KOPT-K1 (cell line): ENCODE results near the gene RBBP6.

Experiments
- H3K27ac ChIP-seq: fragments of 200-600 bp; sonication (generic); 2 replicates; pipeline ENCODE4 v1.5.1; 2016; ENCODE audit warnings: antibody characterized with exemption, mild to moderate bottlenecking, low read depth, low read length; ENCODE audit not compliant: poor library complexity, severe bottlenecking
- H3K36me3 ChIP-seq: fragments of 200-600 bp; sonication (generic); 2 replicates; pipeline ENCODE4 v1.5.1; 2017; ENCODE audit warnings: antibody characterized with exemption, mild to moderate bottlenecking, low read length, moderate library complexity; ENCODE audit not compliant: insufficient read depth
- H3K9me3 ChIP-seq: fragments of 200-600 bp; sonication (generic); 2 replicates; pipeline ENCODE4 v1.5.1; 2017; ENCODE audit warnings: antibody characterized with exemption, low read length, mild to moderate bottlenecking; ENCODE audit not compliant: insufficient read depth, poor library complexity, severe bottlenecking

Gene RBBP6

DNA sequence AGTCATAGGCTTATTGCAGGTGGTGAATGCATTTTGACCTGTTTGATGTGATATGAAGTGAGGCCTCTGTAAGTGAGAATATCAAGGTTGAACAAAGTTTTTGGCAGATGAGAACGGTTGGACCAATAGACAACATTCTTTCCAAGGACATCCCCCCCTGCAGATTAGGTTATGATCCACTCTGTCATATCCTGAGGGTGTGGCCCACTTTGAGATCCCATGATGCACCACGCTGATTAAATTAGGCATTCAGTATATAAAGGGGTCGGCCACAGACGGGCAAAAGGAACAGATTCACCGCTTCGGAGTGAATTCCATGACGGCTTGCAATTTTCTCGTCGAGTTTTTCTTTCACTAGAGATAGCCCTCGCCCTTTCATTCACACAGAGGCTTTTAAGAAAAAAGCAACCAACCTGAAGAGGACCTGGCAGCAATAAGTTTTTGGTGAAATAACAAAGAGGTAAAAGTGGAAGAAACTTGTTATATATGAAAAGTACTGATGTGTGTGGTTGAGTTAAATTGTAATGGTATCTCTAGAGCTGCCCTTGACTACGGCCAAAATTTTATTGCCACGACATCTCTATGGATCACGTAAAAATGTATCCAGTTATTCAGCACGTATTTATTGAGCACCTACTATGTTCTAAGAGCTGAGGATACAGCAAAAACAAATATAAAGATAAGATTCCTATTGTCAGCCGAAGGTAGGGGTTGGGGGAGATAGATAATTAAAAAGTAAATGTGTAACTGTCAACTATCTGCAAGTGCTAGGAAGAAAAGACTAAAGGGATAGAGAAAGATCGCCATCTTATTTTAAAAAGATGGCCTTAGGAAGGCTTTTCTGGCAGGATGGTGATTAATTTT lies 1.7 kb upstream of the RBBP6 start:
- Histone ChIP-seq H3K9me3 (no peaks in the 10 kb centered on the region), H3K36me3 (peaks cover 3% of the 10 kb centered on the region), H3K27ac (no peak overlapping the region)

DNA sequence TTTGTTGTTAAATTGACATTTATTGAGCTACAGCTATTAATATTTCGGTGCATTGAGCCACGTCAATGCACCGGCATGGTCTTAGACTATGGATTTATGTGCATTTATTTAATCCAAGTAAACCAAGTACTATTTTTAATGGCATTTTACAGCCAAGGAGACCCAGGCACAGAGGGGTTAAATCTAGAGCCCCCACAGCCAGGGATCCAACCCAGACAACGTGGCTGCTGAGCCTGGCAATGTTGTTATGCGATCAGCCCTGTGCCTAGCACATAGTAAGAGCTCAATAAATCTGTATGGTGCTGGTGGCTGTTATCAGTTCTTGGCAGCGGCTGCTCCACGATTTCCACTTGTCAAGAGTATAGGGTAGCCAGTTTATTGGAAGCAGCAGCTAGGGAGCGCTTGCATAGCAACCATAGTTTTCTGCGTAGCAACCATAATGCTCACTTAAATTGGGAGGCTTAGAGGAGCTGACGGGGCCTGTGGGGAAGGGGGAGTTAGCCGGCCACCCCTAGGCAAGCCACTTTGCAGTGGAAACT lies 541 bp upstream of the RBBP6 start:
- Histone ChIP-seq H3K9me3 (no peaks in the 10 kb centered on the region), H3K27ac (peak overlapping the region; percentile 95), H3K36me3 (peaks cover 14% of the 10 kb centered on the region)

DNA sequence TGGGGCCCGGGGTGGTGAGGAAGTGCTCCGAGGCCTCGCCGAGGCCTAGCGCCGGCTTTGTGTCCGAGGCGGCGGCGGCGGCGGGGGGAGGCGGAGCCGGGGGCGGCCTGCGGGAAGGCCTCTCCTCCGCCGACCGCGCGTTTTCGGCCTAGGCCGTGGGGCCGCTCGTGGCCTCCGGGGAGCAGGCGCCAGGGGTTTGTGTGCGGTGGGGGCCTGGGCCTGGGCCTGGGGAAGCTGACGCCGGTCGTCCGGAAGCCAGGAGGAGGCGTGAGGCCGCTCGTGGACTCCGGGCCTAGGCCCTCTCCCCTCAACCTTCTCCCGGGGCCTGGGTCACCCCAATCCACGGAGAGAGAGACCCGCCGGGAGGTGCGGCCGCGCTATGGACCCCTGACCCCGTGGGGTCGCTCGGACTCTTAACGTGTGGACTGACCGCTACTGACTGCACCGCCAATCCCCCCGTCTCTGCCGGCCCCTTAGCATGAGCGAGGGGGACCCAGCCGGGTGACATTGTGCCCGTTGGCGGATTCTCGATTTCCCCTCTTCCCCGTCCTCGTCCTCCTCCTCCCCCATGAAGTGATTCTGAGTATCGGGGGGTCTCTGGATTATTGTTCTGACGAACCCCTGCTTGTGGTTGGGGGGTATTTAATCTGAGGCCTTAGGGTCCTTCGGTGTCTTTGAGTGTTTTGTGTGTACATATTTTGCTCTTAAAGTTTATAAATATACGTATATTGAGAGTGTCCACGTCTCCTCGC lies 660 bp downstream of the RBBP6 start:
- Histone ChIP-seq H3K27ac (peak overlapping the region; percentile 95), H3K36me3 (peaks cover 26% of the 10 kb centered on the region), H3K9me3 (no peaks in the 10 kb centered on the region)

DNA sequence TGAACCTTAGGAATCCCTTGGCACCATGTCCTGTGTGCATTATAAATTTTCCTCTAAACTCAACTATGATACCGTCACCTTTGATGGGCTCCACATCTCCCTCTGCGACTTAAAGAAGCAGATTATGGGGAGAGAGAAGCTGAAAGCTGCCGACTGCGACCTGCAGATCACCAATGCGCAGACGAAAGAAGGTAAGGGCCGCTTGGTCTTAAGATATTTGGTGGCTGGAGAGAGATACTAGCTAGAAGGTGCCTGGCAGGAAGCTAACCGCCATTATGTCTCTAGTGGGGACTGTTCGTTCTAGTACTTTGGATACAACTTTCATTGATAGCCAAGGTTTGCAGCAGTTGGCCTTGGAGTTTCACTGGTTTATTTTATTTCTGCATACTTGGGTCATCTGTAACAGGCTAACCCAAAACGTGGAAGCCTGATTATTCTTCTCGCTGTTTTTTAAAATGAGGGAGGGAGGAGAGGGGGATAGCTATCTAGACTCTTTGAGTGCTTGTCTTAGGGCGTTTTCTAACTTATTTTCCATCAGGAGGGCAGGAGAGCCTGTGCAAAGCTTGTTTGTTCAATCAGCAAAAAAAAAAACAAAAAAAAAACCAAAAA lies 1.3 kb downstream of the RBBP6 start:
- Histone ChIP-seq H3K9me3 (no peaks in the 10 kb centered on the region), H3K36me3 (peaks cover 33% of the 10 kb centered on the region), H3K27ac (peak overlapping the region; percentile 95)

DNA sequence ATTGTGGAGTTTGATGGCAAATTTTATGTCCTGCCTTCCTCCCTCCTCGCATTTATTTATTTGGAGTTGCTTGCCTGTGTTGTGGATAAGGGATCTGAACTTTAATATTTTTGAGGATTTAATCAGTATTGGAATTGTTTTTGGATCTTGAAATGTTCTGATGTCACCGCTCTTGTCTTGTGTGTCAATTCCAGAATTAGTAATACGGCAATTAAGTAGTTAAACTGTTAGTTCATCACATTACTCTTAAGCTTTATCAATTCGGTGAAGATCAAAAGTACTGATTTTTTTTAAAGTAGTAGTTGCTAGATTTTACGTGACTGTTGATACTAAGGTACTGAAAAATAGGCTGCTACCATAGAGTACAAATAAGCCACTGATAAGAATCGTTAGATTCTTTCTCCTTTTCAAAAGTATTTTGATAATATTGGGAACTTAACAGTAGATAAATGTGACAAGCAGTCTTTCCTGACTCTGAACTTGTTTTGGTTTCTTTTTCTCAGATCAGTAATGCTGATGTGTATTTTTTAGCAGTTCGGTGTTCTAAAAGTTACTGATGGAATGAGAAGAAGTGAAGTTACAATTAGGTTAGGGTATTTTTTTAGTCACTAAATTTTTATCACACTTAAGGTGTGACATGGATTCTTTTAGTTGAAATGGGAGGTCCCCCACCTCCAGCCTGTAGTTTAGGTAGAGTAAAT lies 2.0 kb downstream of the RBBP6 start:
- Histone ChIP-seq H3K9me3 (no peaks in the 10 kb centered on the region), H3K36me3 (peaks cover 39% of the 10 kb centered on the region), H3K27ac (peak overlapping the region; percentile 95)

DNA sequence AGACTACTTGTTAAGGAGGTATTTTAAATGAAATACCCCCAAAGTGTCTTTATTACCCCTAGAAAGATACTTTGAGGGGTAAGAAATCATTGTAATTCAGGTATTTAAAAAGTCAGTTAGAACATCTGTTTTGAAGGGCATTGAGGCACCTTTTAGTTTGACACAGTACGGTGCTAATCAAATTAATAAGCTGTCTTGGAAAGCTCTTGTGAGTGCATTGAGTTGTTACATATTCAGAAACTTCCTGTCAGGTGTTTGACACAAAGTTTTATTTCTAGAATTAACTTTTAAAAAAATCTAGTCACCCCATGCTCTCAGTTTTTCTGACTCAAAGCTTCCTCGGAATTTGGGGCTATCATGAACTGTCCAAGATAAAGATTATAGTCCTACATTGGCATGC lies 4.6 kb downstream of the RBBP6 start:
- no peaks in the 10 kb centered on the region for H3K9me3 ChIP-seq
- H3K27ac ChIP-seq: no peak overlapping the region
- H3K36me3 ChIP-seq: peaks cover 65% of the 10 kb centered on the region

DNA sequence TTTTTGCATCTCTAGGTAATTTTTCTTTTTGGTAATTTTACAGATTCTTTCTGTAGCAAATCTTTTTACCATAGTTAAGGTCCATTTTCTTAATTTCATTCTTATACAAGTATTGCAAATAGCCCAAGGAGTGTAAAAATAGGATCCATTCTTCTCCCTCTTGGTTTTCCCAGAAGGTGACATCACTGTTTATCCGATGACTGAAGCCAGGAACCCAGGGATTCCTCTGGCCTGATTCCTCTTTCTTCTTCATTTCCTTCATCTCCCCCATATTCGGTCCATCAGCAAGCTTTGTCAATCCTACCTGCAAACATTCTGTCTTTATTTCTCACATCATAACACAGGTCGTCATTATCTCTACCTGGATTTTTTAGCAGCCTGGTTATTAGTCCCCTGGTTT lies 5.3 kb downstream of the RBBP6 start:
- H3K36me3 ChIP-seq: peaks cover 72% of the 10 kb centered on the region
- no peak overlapping the region for H3K27ac ChIP-seq
- no peaks in the 10 kb centered on the region for H3K9me3 ChIP-seq

DNA sequence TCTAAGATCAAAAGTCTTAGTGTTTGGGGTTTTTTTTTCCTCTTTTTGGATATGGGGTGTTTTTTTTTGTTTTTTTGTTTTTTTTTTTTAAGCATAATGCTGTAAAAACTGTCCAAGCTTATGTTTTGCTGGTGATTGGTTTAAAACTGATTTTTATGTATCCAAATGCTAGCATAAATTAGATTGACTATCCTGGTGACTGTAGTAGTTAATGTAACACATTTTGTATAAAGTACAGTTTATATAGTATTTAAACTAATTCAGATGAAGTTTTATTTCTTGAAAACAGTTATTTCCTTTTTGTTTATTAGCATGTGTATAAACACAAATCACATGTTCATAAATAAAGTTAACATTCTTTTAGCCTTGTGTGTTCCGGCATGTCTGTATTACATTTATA lies 10.9 kb downstream of the RBBP6 start:
- H3K36me3 ChIP-seq: peaks cover 98% of the 10 kb centered on the region
- H3K9me3 ChIP-seq: no peaks in the 10 kb centered on the region
- no peak overlapping the region for H3K27ac ChIP-seq

DNA sequence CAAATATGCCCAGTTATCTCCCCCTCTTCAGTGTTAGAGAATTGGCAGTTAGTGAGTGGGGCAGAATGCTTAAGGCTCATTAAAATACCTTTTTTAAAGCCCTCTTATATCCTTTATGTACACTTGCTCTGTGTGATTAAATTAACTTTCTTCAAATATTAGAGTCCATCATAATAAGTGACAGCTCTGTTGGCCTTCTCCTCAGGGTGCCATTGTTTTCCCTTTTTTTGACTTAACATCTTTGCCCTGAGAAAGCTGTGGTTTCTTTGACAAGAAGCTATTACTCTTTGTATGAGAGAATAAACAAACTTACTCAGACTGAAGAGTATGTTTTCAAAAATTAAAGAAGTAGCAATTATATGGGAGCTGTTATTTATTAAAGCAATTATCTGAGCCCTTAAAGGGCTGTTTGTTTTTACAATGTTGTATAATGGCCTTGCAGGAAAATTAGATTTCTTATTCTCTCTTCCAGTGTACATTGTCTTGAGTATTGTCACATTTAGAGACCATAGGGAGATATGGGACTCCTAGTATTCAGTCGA lies 13.4 kb downstream of the RBBP6 start:
- no peaks in the 10 kb centered on the region for H3K9me3 ChIP-seq
- H3K27ac ChIP-seq: no peak overlapping the region
- H3K36me3 ChIP-seq: peaks cover 98% of the 10 kb centered on the region

DNA sequence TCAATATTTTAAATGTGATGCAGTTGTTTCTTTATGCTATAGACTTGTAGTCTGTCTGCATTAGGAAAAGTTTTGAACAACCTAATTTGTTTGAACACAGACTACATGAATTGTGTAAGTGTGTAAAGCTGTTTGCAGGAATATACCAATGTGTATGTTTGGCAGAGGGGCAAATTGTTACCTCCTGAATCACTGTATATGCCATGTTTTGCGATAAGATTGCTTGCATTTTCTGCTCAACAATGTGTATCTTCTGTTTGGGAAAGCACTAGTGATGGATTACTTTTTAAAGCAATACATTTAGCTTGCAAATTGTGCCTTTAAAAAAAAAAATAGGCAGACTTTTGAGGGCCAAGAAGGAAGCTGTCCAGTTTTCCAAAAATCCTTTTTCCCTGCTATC lies 14.6 kb downstream of the RBBP6 start:
- Histone ChIP-seq H3K9me3 (no peaks in the 10 kb centered on the region), H3K36me3 (peaks cover 98% of the 10 kb centered on the region), H3K27ac (no peak overlapping the region)

DNA sequence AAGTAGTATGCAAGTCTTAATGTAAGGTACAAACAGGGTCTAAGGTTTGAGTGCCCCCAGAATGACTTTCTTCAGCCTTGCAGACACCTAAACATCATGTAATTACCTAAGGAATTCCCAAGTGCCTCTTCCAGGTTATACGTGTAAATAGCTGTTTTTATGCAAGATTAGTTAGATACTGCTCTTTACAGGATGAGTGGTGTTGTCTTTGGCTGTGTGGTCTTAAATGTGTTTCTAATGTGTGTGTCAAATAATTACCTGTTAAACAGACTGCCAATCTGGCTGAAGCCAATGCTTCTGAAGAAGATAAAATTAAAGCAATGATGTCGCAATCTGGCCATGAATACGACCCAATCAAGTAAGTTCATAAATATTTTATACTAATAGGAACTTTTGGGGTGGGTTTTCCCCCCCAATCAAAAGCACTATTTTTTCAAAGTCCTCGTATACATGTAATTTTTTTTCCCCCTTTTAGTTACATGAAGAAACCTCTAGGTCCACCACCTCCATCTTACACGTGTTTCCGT lies 16.0 kb downstream of the RBBP6 start:
- peaks cover 98% of the 10 kb centered on the region for H3K36me3 ChIP-seq
- H3K27ac ChIP-seq: no peak overlapping the region
- no peaks in the 10 kb centered on the region for H3K9me3 ChIP-seq

DNA sequence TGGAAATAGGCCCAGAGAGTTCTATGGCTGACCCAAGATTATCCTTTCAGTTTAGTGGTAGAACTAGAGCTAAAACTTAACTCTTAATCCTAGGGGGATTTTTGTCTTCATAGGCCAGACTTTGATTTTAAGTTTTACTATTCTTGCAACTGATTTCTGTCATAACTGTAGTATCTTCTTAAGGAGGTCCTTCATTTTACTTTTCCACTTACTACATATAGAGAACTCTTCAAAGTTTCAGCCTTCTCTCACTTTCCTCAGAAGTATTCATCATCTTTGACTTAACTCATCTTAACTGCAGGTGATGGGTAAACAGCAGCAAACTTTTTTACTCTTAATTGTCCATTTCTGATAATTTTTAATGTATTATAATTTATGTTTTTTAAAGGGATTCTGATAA lies 23.4 kb downstream of the RBBP6 start:
- no peak overlapping the region for H3K27ac ChIP-seq
- H3K9me3 ChIP-seq: no peaks in the 10 kb centered on the region
- peaks cover 100% of the 10 kb centered on the region for H3K36me3 ChIP-seq

DNA sequence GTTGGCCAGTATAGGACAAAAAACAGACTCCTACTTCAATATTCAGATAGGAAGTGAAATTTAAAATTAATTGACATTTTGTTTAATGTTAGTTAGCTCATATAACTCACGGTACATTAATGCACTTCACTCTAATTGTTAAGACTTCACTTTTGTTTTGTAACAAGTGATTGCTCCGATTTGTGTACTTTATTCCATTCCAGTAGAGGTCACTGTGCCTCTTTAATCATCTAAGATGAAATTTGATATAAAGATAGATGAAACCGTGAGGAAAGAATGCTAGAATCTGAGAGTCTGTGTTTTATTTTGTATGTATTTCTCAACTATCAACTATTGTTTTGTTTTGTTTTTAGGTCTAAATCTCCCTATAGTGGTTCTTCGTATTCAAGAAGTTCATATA lies 29.0 kb downstream of the RBBP6 start:
- Histone ChIP-seq H3K9me3 (peaks cover 48% of the 10 kb centered on the region), H3K36me3 (peaks cover 100% of the 10 kb centered on the region), H3K27ac (no peak overlapping the region)

DNA sequence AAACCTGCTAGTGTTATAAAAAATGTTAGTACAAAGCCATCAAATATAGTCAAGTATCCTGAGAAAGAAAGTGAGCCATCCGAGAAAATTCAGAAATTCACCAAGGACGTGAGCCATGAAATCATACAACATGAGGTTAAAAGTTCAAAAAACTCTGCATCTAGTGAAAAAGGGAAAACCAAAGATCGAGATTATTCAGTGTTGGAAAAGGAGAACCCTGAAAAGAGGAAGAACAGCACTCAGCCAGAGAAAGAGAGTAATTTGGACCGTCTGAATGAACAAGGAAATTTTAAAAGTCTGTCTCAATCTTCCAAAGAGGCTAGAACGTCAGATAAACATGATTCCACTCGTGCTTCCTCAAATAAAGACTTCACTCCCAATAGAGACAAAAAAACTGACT lies 31.7 kb downstream of the RBBP6 start:
- H3K36me3 ChIP-seq: peaks cover 73% of the 10 kb centered on the region
- peaks cover 53% of the 10 kb centered on the region for H3K9me3 ChIP-seq
- H3K27ac ChIP-seq: no peak overlapping the region
